Measurements from ENCODE around the gene PCDH20.
A peak's percentile ranks its signal among the peaks of the same experiment; 100 is the strongest.

The PCDH20 gene

DNA sequence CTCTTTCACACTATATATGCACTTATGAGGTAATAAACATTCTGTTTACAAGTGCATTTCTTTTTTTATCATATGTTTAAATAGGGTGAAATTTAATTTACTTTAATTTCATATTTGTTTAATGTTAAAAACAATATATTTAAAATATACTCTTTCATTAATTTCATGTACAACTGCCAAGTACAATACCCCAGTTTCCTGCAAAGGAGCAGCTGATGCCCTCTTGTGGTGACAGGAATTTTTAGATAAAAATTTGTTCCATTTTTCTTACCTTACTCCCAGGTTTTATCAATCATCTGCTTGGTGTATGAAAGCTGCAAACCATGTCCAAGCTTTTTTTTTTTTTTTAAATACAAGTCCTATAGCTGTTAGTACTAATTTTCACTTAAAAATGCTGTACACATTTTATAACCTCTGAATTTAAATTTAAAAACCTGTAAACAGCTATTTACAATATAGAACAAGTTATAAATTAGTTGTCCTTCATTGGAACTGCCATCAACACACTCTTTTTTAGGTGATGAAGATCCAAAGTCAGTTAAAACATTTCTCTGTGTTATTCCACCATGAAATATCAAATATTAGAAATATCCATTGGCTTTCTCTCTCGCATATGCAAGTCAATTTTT is 4.9 kb downstream of the PCDH20 start:
- Histone ChIP-seq H3K4me2 (ENCODE audit: low read length) (no peak overlapping the region), H3F3A (ENCODE audit: control insufficient read depth, insufficient read depth) (no peaks in the 10 kb centered on the region), H3K4me3 (ENCODE audit: low read length) (no peak overlapping the region), H3K27ac (ENCODE audit: low read depth, low read length) (no peak overlapping the region), H3K36me3 (ENCODE audit: control insufficient read depth, low read length) (no peaks in the 10 kb centered on the region), H3K4me1 (ENCODE audit: control insufficient read depth, low read length) (no peaks in the 10 kb centered on the region), H4K20me1 (ENCODE audit: control insufficient read depth, insufficient read depth, low read depth, low read length) (no peaks in the 10 kb centered on the region), H3K9me3 (ENCODE audit: control insufficient read depth, insufficient read depth, low read length) (no peaks in the 10 kb centered on the region), H3K9me2 (replicated peaks; ENCODE audit: control insufficient read depth, low read length) (no peaks in the 10 kb centered on the region), H3K27me3 (ENCODE audit: control insufficient read depth, low read length) (no peaks in the 10 kb centered on the region), H3K79me2 (ENCODE audit: control insufficient read depth, low read length) (no peaks in the 10 kb centered on the region)
- TF ChIP-seq EZH2phosphoT487 (IDR thresholded peaks at IDR 0.05; ENCODE audit: borderline replicate concordance, low read length) (no peak), CTCF (IDR thresholded peaks at IDR 0.05; ENCODE audit: low read depth, low read length, poor library complexity, severe bottlenecking) (peak; percentile 27)

GRCh38 chr13:61410266-61410665 is 5.4 kb downstream of the PCDH20 start:
- no peaks in the 10 kb centered on the region for H3K9me2 ChIP-seq (replicated peaks; ENCODE audit: control insufficient read depth, low read length)
- H3K36me3 ChIP-seq (ENCODE audit: control insufficient read depth, low read length): no peaks in the 10 kb centered on the region
- H3K4me1 ChIP-seq (ENCODE audit: control insufficient read depth, low read length): no peaks in the 10 kb centered on the region
- H4K20me1 ChIP-seq (ENCODE audit: control insufficient read depth, insufficient read depth, low read depth, low read length): no peaks in the 10 kb centered on the region
- no peak overlapping the region for H3K27ac ChIP-seq (ENCODE audit: low read depth, low read length)
- TF ChIP-seq EZH2phosphoT487 (IDR thresholded peaks at IDR 0.05; ENCODE audit: borderline replicate concordance, low read length) (no peak), CTCF (IDR thresholded peaks at IDR 0.05; ENCODE audit: low read depth, low read length, poor library complexity, severe bottlenecking) (no peak)
- H3K4me3 ChIP-seq (ENCODE audit: low read length): no peak overlapping the region
- no peaks in the 10 kb centered on the region for H3F3A ChIP-seq (ENCODE audit: control insufficient read depth, insufficient read depth)
- H3K9me3 ChIP-seq (ENCODE audit: control insufficient read depth, insufficient read depth, low read length): no peaks in the 10 kb centered on the region
- no peaks in the 10 kb centered on the region for H3K79me2 ChIP-seq (ENCODE audit: control insufficient read depth, low read length)
- H3K27me3 ChIP-seq (ENCODE audit: control insufficient read depth, low read length): no peaks in the 10 kb centered on the region
- H3K4me2 ChIP-seq (ENCODE audit: low read length): no peak overlapping the region

DNA sequence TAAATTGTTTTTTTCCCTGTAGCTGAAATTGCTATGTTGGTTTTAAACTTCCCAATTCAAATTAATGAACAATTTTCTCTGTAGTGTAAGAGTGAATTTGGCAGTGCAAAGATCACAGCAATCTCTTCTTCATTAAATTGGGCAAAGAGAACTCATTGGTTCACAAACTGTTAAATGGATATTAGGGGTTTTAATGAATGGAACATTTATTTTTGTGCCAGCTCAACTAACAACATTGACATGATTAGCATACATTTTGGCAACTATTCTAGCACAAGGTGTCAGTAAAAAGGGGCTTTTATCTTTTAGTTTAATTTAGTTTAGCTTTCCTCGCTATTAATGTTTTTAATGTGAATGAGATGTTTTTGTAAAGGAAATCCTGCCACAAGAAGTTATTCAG is 7.1 kb downstream of the PCDH20 start:
- no peaks in the 10 kb centered on the region for H3K79me2 ChIP-seq (ENCODE audit: control insufficient read depth, low read length)
- H3F3A ChIP-seq (ENCODE audit: control insufficient read depth, insufficient read depth): no peaks in the 10 kb centered on the region
- TF ChIP-seq EZH2phosphoT487 (IDR thresholded peaks at IDR 0.05; ENCODE audit: borderline replicate concordance, low read length) (no peak), CTCF (IDR thresholded peaks at IDR 0.05; ENCODE audit: low read depth, low read length, poor library complexity, severe bottlenecking) (no peak)

More for the DNA sequence above, 7.1 kb downstream of the PCDH20 start:
- Histone ChIP-seq H3K27me3 (ENCODE audit: control insufficient read depth, low read length) (no peaks in the 10 kb centered on the region), H3K9me2 (replicated peaks; ENCODE audit: control insufficient read depth, low read length) (no peaks in the 10 kb centered on the region), H3K9me3 (ENCODE audit: control insufficient read depth, insufficient read depth, low read length) (no peaks in the 10 kb centered on the region), H3K4me2 (ENCODE audit: low read length) (no peak overlapping the region), H3K4me1 (ENCODE audit: control insufficient read depth, low read length) (no peaks in the 10 kb centered on the region), H3K36me3 (ENCODE audit: control insufficient read depth, low read length) (no peaks in the 10 kb centered on the region), H3K4me3 (ENCODE audit: low read length) (no peak overlapping the region), H3K27ac (ENCODE audit: low read depth, low read length) (no peak overlapping the region), H4K20me1 (ENCODE audit: control insufficient read depth, insufficient read depth, low read depth, low read length) (no peaks in the 10 kb centered on the region)

Data from DOHH2 (cell line).